Ovary (tissue), 3 donors: ENCODE data around the gene PHACTR3.

Experiments
- CTCF ChIP-seq, 3 donors: fragments of 450-650 bp in 2 of 3; fragments of 200-600 bp in 1 of 3; IDR thresholded peaks; one replicate each; pipeline versions ENCODE4 v1.5.1 to v1.8.0; 2016 to 2022; ENCODE audit warnings: antibody characterized with exemption in 3 of 3, mild to moderate bottlenecking in 1 of 3
- EP300 ChIP-seq: sonication (generic); formaldehyde crosslinking; IDR thresholded peaks from one replicate; pipeline ENCODE4 v1.6.1; 2017; ENCODE audit warnings: antibody characterized with exemption
- POLR2A ChIP-seq: fragments of 450-650 bp; IDR thresholded peaks from one replicate; pipeline ENCODE4 v1.6.1; 2017; ENCODE audit warnings: antibody characterized with exemption, mild to moderate bottlenecking, moderate library complexity
- donor health status: DM: no; HTN: no; CAD: no.

- TF ChIP-seq CTCF (IDR thresholded peaks at IDR 0.05): no peak
- no peak for TF ChIP-seq EP300
- no peak for TF ChIP-seq POLR2A
These were observed 27.1 kb upstream of the PHACTR3 start for GRCh38 chr20:59577037-59577808.
